GM18517 (cell line): ENCODE measurements around the gene SLC49A3.
"Not testable (repeated sequence)": the region's sequence is repeated elsewhere in the genome, so short reads cannot be mapped to it uniquely, and the experiment has no call there.

Experiments
- ATAC-seq: cut with Tn5 transposase; IDR thresholded peaks from one replicate; pipeline ENCODE4 v1.9.1; 2021; ENCODE audit warnings: mild to moderate bottlenecking, moderate library complexity; ENCODE audit not compliant: unreplicated experiment

The SLC49A3 gene

DNA sequence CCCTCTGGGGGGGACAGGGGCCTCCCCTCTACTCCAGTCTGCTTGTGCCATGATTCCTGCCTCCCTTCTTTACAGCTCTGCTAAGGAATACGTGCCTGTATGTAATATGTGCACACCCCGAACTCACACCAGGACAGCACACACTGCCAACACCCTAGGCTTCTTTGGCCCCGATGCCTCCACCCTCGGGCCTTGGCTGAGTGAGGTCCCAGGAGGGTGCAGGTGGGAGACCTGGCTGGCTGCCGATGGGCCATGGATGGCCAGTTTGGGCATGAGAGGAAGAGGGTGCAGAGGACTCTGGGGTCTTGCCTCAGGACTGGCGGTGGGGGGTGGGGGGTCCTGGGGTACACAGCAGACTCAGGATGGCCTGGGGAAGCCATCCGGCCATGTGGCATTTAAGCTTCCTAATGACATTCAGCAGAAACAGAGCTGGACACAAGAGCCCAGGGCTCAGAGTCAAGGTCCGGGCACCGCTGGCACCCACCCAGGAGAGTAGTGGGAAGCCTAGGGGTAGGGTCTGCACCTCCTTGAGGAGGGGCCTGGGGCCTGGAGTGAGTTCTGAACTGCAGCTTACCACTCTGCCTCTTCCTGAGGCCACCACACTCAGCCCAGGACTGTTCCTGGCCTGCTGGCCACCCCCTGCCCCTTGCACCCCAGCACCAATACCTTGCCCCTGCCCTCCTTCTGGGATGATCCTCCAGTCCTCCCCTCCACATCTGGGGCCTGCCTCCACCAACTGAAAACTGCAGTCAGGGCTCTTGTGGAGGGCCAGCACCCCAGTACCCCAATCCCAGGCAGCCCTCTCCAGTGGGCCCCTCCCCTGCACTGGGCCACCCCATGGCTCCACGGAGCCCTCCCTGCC is 14.6 kb upstream of the SLC49A3 start:
- ATAC-seq, result no peak

DNA sequence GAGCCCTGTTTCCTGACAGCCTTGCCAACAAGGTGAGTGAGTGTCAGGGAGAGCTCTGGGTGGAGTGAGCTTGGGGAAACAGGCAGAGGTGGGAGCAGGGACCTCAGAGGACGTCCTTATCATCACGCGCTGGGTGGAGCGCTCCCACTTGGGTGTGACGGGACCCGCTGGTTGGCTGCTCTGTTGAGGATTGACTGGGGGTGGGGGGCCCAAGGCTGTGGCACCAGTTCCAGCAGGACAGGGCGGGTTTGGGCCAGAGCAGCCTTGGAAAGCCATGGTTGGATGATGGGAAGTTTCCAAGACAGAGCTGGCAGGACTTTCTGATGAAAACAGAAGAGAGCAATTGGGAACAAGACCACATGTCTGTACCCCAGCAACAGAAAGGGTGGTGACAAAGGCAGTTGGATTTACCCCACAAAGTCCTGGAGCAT is 13.7 kb upstream of the SLC49A3 start:
- ATAC-seq, result no peak

DNA sequence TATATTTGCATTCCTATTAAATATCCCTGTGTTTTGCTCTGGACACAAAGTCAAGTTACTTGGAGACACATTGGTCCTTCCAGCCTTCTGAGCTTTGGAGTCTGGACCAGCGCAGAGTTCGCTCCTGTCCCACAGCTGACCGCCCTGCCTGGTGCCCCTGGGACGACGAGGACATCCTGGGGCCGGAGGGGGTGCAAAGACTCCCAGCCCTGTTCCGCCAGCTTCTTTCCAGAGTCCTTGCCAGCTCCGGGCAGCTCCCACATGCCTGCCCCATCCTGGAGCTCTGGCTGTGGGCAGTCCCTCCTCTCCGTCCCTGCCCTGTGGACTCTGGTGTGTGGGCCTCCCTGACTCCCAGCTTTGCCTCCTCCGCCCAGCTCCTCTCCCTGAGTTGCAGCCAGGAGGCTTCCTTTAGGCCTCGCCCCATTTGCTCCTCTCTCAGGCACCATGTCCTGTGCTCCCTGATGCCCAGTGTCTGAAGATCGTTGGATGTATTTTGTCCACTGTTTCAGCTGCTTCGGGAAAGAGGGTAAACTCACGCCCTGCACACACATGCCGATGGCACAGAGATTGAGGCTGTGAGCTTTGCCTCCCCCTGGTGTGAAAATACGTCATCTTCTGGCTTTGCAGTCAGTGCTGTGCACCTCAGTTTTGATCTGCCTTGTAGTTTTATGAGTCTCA is 11.8 kb upstream of the SLC49A3 start:
- no peak for ATAC-seq

DNA sequence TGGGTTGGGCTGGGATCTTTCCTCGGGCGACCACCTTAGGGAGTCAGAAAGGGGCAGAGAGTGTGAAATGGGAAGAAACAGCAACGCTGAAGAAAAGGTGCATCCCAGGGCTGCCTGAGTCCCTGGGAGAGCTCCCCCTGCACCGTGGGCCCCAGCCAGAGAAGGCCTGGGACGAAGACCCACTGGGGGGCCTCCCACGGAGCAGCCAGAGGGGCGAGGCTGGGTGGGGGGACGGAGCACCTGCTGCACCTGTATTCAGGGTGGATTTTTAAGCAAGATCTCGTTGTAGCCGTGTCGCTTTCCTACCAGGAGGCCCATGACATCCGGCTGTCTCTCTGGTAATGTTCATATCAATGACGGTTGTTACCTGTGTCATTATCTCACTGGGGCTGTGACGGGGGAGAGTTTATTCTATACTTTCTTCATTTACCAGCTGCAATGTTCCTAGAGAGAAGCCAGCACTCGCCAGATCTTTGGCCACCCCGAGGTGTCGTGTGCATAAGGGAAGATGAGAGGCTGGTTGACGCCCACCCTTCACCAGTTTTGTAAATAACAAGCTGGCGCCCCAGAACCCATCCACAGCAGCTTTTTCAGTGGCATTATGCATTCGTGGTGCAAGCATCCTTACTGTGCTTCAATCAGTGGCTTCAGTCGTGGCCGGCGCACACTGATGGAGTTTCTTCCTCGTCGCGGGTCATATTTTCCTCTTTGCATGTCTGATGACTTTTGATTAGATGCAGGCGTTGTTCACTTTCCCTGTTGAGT is 11.0 kb upstream of the SLC49A3 start:
- ATAC-seq, result no peak

DNA sequence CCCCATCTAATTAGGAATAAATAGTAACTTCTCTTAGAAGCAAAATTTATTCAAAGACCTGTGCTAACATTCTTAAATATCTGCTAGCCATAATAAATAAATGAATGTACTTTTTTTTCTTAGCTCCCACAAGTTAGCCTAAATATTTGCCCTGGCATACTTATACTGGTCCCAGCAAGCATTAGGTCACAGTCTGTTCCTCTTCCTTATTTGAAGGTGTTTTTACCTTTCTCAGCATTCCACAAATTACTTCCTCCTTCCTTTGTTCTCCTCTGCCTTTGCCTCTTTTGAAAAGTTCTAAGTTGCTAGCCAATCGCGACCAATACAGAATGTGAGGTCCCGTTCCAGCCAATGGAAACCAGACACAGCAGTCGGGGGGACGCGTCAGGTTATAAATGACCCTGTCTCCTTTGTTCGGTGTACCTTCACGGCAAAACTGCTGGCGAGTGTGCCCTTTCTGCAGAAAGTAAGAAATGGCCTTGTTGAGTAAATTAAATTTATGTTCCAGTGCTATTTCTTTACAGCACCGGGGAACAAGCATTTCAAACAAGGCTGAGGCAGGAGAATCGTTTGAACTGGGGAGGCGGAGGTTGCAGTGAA is 5.5 kb upstream of the SLC49A3 start:
- ATAC-seq, result not testable (repeated sequence)

DNA sequence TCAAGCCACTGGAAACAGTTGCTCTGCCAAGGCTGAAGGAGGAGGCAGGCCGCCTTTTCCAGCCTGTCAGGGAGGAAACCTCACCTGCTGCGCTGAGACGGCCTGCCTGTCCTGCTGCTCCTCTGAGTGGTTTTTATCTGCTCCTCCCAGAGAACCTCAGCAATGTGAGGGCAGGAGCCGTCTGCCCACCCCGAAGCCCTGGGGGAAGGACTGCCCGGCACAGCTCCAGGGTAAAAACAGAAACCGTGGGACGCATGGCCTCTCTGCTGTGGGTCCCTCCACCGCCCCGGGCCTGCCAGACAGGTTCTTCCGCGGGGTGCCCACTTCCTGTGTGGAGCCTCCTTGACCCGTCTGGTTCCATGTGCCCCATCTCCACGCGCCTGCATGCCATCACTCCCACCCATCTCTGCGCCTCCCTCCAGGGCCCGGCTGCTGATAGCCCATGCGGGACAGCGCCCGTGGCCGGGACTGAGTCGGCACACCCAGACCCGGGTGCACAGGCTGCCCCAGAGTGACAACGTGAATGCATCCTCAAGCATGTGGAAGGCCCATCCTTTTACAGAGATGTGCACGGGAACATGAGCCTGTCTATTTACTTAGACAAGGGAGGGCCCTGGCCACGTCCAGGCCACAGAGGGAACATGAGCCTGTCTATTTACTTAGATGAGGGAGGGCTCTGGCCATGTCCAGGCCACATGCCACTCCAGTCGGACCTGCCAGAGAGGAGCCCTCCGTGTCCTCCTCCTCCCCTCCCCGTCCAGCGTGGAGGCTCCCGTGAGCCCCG is 4.0 kb upstream of the SLC49A3 start:
- ATAC-seq, result no peak

DNA sequence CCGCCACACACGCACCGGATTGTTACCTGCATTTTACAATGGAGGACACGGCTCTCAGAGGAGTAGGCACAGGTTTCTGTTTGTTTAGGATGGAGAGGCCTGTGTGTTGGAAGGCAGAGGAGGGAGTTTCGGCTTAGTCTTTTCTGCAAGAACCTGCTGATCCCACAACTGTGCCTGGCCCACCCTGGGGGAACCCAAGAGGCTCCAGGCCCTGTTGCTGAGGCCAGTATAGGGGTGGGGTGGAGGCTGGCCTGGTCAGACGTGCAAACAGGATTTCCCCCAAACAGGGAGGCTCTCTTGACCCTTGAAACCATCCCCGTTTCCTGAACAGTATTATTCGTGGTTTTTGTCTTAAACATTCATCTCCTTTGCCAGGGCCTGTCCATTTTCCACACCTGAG is 772 bp upstream of the SLC49A3 start:
- ATAC-seq, result no peak

DNA sequence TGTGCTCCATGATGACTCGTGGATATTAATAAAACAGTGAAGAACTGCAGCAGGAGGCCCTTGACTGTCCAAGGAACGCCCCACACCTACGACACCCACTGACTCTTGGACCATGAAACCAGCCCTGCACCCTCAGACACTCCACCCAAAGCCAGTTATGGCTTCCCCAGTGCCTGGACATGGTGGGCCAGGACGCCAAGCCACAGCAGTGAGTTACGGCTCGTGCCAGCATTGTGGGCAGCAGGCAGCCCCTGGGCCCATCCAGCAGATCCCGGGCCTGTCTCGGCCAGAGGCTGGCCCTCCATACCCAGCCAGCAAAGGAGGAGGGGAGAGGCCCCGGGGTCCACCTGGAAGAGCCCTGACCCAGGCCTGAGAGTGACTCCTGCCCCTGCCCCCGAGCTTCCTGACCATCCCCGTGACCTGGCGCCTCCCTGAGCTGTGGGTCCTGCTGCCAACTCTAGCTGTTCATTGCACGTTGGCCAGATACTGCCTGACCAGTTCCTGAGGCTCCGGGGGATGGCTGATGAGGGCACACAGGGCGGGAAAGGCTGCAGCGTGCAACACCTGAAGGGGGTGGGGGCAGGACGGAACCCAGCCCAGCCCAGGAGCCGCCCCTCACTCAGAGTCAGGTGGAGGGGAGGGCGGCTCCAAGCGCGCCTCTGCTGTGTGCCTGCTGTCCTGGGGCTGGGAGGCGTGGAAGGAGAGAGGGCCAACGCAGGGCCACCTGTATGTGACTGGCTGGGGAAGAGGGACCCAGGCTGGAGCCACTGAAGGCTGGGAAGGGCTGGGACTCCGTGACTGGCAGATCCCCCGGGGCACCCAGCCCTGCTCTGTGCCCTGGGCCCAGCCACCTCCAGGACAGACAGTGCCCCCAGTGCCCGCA is 739 bp downstream of the SLC49A3 start:
- ATAC-seq, result no peak

DNA sequence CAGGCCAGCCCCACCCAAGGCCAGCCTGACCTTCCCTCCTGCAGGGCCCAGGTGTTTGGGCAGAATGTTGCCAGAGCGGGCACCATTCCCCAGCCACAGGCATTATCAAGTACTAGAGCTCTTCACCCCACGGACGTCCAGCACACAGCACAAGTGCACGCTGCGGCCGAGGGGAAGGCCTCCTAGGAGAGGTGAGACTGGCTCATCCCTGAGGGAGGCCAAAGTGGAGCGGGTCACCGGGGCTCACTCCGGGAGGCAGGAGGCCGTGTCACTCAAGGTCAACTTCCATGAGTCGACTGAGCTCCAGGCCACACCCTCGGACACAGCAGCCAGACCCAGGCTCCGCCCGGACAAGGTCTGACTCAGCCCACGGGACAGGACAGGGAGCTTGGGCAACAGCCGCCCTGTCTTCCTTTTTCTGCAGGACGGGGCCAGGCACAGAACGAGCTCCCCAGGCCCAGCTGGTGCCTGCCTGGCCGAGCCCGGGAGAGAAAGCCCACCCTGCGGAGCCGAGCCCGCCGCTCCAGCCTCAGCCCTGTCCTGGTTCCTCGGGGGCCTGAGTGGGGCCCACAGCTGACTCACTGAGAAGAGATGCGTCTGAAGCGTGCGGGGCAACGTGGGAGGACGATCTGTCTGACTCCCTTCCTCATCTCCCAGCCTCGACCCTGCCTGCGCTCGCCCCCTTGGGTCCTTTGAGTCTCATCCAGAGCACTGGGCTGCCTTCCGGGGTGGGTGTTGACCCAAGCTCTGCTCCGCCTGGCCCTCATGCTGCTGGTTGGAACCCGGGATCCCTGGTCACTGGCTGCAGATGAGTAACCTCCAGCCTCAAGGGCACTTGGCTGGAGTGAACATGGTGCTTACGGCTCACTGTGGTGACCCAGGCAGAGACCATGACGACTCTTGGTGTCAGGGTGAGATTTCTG is 1.6 kb downstream of the SLC49A3 start:
- ATAC-seq, result no peak

DNA sequence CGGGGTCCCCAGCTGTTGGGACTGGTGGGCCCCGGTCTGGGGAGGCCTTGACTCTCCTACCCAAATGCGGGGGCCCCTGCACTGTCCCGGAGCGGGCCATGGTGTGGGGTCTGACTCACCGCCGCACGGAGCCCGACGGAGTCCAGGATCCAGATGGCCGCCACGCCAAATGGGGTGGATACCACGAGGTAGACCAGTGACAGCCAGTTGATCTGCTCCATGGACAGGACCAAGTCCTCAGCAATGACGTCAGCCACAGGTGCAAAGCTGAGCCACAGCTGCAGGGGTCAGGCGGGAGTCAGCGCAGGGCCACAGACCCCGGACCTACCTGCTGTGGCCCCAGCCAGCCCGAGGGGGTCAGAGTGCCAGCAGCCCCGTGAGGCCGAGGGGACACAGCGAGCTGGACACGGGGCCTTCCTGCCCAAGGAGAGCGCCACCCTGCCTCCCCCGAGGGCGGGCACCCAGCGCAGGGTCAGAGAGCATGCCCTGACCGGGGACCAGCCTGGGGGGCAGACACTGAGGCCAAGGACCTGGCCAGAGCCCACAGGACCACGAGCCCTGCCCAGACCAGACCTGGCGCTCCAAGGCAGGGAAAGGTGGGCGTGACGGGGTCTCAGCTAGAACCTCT is 2.4 kb downstream of the SLC49A3 start:
- ATAC-seq, result no peak

DNA sequence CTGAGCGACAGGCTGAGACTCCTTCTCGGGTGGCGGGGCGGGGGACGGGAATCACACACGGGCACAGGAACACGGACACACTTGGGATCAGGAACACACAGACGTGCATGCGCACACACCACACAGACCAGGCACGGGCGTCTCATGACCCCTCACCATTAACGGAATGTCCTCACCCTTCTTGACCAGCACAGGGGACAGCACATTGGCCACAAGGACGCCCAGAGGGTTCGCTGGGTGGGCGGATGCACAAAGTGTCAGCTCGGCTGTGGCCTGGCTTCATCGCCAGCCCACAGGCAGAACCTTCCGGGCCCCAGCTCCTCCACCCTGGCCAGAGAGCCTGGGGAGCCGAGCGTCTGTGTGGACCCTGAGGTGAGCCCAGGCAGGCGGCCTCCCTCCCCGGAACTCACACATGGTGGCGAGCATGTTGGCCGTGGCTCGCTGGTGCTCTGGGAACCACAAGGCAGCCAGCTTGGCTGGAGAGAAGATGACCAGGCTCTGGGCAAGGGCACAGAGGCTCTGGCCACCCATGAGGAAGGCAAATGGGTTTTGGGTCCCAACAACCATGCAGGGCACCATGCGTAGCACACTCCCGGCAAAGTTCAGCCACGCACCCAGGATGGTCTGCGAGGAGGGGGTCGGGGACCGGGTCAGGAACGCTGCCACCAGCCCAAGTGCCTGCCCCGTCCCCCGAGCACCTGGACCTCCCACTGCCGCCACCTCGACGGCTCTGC is 3.1 kb downstream of the SLC49A3 start:
- no peak for ATAC-seq

DNA sequence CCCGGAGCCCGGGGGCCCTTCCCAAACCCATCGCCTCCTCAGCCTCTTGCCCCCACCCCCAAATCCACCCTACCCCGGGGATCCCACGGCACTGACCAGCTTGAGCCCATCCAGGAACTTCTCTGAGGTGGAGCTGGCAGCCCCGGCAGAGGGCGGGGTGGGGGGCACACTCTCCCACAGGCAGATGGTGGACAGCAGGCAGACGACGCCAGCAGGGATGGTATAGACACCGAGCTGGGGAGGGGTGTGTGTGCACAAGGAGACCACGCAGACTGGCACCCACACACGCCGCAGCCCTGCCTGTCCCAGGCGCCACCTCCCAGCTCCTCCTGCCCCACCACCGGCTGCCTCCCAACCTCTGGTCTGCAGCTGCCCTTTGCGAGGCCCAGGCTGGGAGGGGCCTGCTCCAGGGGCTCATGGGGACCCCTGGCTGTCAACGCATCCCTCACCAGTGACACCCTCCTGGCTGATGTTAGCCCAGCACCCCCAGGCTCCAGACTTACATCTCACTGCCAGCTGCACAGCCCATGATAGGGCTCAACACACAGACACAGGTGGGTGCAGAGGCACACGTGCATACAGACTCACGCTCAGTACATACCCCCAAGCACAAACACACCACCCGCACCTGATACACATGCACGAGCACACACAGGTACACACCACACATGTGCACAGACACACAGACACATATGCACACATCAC is 4.2 kb downstream of the SLC49A3 start:
- no peak for ATAC-seq

DNA sequence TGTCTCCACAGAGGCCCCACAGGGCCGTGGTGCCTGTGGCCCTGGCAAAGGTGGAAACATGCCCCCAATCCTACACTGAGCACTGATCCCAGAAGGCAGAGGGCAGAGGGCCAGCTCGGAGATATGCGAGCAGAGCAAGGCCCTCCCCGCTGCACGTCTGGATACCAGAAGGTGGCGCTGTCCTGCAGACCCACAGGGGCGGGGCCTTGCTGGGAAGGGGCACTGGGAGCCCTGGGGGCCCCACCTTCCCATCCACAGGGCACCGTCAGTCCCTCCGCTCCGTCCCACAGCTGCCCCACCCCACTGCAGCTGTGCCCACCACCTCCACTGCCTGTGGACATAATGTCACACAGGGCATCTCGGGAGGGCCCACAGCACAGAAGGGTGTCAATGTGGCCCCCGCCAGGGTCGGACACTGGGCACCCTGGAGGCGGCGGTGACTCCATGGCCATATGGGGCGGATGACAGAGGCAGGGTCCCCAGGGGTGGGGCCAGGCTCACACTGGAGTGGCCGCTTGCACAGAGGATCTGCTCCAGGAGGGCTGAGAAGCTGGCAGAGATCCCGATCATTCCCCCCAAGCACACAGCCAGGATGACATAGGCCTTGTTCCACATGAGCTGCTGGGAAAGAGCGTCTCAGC is 4.8 kb downstream of the SLC49A3 start:
- ATAC-seq, result no peak

DNA sequence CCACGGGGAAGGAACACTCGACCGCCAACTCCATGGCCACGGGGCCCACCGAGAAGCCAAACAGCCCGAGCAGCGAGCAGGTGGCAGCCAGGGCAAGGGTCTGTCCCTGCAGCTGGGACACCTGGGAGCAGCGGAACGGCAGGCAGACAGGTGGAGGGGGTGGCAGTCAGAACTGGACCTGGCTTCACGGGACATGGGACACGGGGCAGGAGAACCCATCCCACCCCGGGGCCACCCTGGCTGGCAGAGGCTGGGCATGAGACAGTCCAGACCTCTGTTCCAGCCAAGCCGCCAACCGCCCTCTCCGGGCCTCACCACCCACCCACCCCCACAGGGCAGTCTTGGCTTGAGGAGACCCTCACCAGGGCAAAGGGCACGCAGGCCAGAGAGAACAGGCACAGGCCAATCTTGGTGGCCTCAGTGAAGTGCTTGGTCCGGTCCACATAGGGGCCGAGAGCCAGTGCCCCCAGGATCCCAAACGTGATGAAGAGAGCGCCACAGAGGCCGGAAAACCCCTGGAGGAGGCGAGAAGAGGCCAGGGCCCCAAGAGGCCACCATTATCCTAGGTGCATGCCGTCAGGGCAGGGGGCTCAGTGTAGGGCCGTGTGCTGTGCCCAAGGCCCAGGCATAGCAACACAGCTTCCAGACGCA is 5.6 kb downstream of the SLC49A3 start:
- ATAC-seq, result no peak

DNA sequence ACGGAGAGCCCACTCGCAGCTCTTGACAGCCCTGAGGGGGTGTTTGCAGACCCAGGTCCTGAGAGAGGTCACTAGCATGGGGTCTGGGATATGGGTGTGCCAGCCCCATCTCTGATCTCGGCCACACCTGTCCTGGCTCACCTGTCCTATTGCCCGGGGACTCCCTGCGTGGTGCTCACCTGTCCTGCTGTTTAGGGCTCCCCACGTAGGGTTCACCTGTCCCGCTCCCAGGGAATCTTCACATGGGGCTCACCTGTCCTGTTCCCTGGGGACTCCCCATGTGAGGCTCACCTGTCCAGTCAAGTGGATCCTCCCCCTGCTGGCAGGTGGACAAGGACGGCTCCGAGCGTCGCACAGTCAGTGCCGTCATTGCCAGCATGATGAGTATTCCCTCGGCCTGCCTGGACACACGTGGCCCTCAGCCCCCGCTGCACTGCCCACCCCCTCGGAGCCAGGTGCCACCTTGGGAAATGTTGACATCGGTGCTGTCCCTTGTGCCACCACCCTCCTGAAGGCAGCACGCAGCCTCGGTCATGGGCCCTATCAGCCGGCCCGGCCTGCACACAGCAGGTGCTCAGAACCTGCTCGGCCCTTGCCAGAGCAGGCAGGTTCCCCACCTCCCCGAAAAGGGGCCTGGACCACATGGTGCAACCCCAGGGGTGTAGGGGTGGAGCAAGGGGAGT is 6.3 kb downstream of the SLC49A3 start:
- no peak for ATAC-seq
